ENCODE measurements around the gene UBE2E2.

UBE2E2 gene

GRCh38 chr3:23240171-23240785, 37.2 kb downstream of the UBE2E2 start:
- no peak for DNase-seq (ENCODE audit: low read depth in 2 of 2)

- no peak for DNase-seq (ENCODE audit: low read depth in 2 of 2)
Observed at GRCh38 chr3:23241256-23241655, 38.1 kb downstream of the UBE2E2 start.

- no peak for DNase-seq (ENCODE audit: low read depth in 2 of 2)
Observed at GRCh38 chr3:23242106-23242505, 39.0 kb downstream of the UBE2E2 start.

GRCh38 chr3:23244324-23245041, 41.4 kb downstream of the UBE2E2 start:
- DNase-seq (ENCODE audit: low read depth in 2 of 2), result no peak

GRCh38 chr3:23246651-23247050, 43.5 kb downstream of the UBE2E2 start:
- no peak for DNase-seq (ENCODE audit: low read depth in 2 of 2)

GRCh38 chr3:23248594-23249131, 45.5 kb downstream of the UBE2E2 start:
- DNase-seq (ENCODE audit: low read depth in 2 of 2), result no peak

- DNase-seq (ENCODE audit: low read depth in 2 of 2), result no peak
Observed at GRCh38 chr3:23249961-23250360, 46.8 kb downstream of the UBE2E2 start.

GRCh38 chr3:23252122-23252521, 49.0 kb downstream of the UBE2E2 start:
- DNase-seq (ENCODE audit: low read depth in 2 of 2), result no peak

GRCh38 chr3:23253214-23253613, 50.1 kb downstream of the UBE2E2 start:
- DNase-seq (ENCODE audit: low read depth in 2 of 2), result no peak

GRCh38 chr3:23254282-23254681, 51.2 kb downstream of the UBE2E2 start:
- DNase-seq (ENCODE audit: low read depth in 2 of 2), result no peak

- DNase-seq (ENCODE audit: low read depth in 2 of 2), result no peak
Observed at GRCh38 chr3:23254835-23255234, 51.7 kb downstream of the UBE2E2 start.

- DNase-seq (ENCODE audit: low read depth in 2 of 2), result no peak
Observed at GRCh38 chr3:23256741-23257435, 53.8 kb downstream of the UBE2E2 start.

- no peak for DNase-seq (ENCODE audit: low read depth in 2 of 2)
Observed at GRCh38 chr3:23258110-23258509, 55.0 kb downstream of the UBE2E2 start.

GRCh38 chr3:23259515-23259914, 56.4 kb downstream of the UBE2E2 start:
- no peak for DNase-seq (ENCODE audit: low read depth in 2 of 2)

GRCh38 chr3:23262766-23263165, 59.6 kb downstream of the UBE2E2 start:
- no peak for DNase-seq (ENCODE audit: low read depth in 2 of 2)

GRCh38 chr3:23263796-23264195, 60.7 kb downstream of the UBE2E2 start:
- no peak for DNase-seq (ENCODE audit: low read depth in 2 of 2)

- no peak for DNase-seq (ENCODE audit: low read depth in 2 of 2)
Observed at GRCh38 chr3:23264413-23264812, 61.3 kb downstream of the UBE2E2 start.

- DNase-seq (ENCODE audit: low read depth in 2 of 2), result no peak
Observed at GRCh38 chr3:23270423-23270822, 67.3 kb downstream of the UBE2E2 start.

GRCh38 chr3:23271876-23272741, 69.0 kb downstream of the UBE2E2 start:
- no peak for DNase-seq (ENCODE audit: low read depth in 2 of 2)

GRCh38 chr3:23272820-23273219, 69.7 kb downstream of the UBE2E2 start:
- DNase-seq (ENCODE audit: low read depth in 2 of 2), result no peak

GRCh38 chr3:23275061-23275460, 71.9 kb downstream of the UBE2E2 start:
- no peak for DNase-seq (ENCODE audit: low read depth in 2 of 2)

GRCh38 chr3:23275814-23276213, 72.7 kb downstream of the UBE2E2 start:
- no peak for DNase-seq (ENCODE audit: low read depth in 2 of 2)
